GM21515 (cell line): Measurements from ENCODE around the gene BCAR3.

Experiments
- ATAC-seq: cut with Tn5 transposase; IDR thresholded peaks from one replicate; pipeline ENCODE4 v1.9.1; 2021; ENCODE audit not compliant: unreplicated experiment

BCAR3 gene

GRCh38 chr1:93640656-93641440 is 40.8 kb downstream of the BCAR3 start:
- ATAC-seq, result no peak

GRCh38 chr1:93638981-93639380 is 42.7 kb downstream of the BCAR3 start:
- ATAC-seq, result no peak

- ATAC-seq, result no peak
These were observed 43.3 kb downstream of the BCAR3 start for GRCh38 chr1:93638307-93638847.

GRCh38 chr1:93636712-93637111 is 44.9 kb downstream of the BCAR3 start:
- ATAC-seq, result no peak

GRCh38 chr1:93635614-93636543 is 45.8 kb downstream of the BCAR3 start:
- ATAC-seq, result no peak

GRCh38 chr1:93633313-93633712 is 48.3 kb downstream of the BCAR3 start:
- no peak for ATAC-seq

GRCh38 chr1:93631626-93632365 is 49.8 kb downstream of the BCAR3 start:
- no peak for ATAC-seq

- ATAC-seq, result no peak
These were observed 51.5 kb downstream of the BCAR3 start for GRCh38 chr1:93630168-93630567.

- ATAC-seq, result no peak
These were observed 52.3 kb downstream of the BCAR3 start for GRCh38 chr1:93629101-93630059.

GRCh38 chr1:93628681-93629080 is 53.0 kb downstream of the BCAR3 start:
- no peak for ATAC-seq

GRCh38 chr1:93625582-93626327 is 55.9 kb downstream of the BCAR3 start:
- no peak for ATAC-seq

GRCh38 chr1:93623875-93624274 is 57.8 kb downstream of the BCAR3 start:
- ATAC-seq, result no peak

GRCh38 chr1:93623436-93623835 is 58.2 kb downstream of the BCAR3 start:
- no peak for ATAC-seq

GRCh38 chr1:93621246-93621645 is 60.4 kb downstream of the BCAR3 start:
- no peak for ATAC-seq

GRCh38 chr1:93620841-93621210 is 60.8 kb downstream of the BCAR3 start:
- no peak for ATAC-seq

GRCh38 chr1:93620172-93620840 is 61.3 kb downstream of the BCAR3 start:
- ATAC-seq, result no peak

GRCh38 chr1:93619507-93620171 is 62.0 kb downstream of the BCAR3 start:
- no peak for ATAC-seq
